Brain microvascular endothelial cell (primary cell): ENCODE results near the gene PYCARD.

Source experiments
- DNase-seq: peaks from one replicate; pipeline ENCODE4 v3.0.0-alpha.2; 2020
- H3K27ac ChIP-seq: fragments of 250-450 bp; sonication (Bioruptor Pico); 2 replicates; pipeline ENCODE4 v1.5.1; 2020; ENCODE audit warnings: mild to moderate bottlenecking, moderate library complexity
- H3K27me3 ChIP-seq: fragments of 250-450 bp; sonication (Bioruptor Pico); replicated peaks from 2 replicates; pipeline ENCODE4 v1.5.1; 2020; ENCODE audit warnings: mild to moderate bottlenecking
- H3K36me3 ChIP-seq: fragments of 250-450 bp; sonication (Bioruptor Pico); replicated peaks from 2 replicates; pipeline ENCODE4 v1.5.1; 2020; ENCODE audit warnings: mild to moderate bottlenecking
- H3K4me3 ChIP-seq: 2 replicates; pipeline ENCODE4 v1.5.1; 2011; ENCODE audit warnings: low read depth, mild to moderate bottlenecking, control low read depth, low read length, moderate library complexity
- CTCF ChIP-seq: IDR thresholded peaks from 2 replicates; pipeline ENCODE4 v1.5.1; 2011; ENCODE audit warnings: low read depth, mild to moderate bottlenecking, moderate library complexity, low read length, control low read depth, inconsistent platforms; ENCODE audit errors: missing control alignments
- in situ Hi-C: cut with HindIII; loops from 2 replicates; pipeline ENCODE4 v1.10.0; 2017; ENCODE audit warnings: low sequenced_read_pairs, low pct_ligation_motif_present

The PYCARD gene

GRCh38 chr16:31225193-31225592 lies 22.6 kb upstream of the PYCARD start:
- no peak for TF ChIP-seq CTCF
- Histone ChIP-seq H3K27ac (no peak overlapping the region), H3K36me3 (no peaks in the 10 kb centered on the region), H3K27me3 (no peaks in the 10 kb centered on the region), H3K4me3 (no peak overlapping the region)
- no peak for DNase-seq
- in situ Hi-C loops, result no loop called here

- DNase-seq, result no peak
- in situ Hi-C loops, result no loop called here
- H3K4me3 ChIP-seq, result no peak overlapping the region
- no peak for TF ChIP-seq CTCF
- H3K27ac ChIP-seq, result no peak overlapping the region
- no peaks in the 10 kb centered on the region for H3K27me3 ChIP-seq
- H3K36me3 ChIP-seq, result no peaks in the 10 kb centered on the region
These were observed 21.8 kb upstream of the PYCARD start for GRCh38 chr16:31224092-31224955.

- in situ Hi-C loops, result no loop called here
- no peak overlapping the region for H3K4me3 ChIP-seq
- no peaks in the 10 kb centered on the region for H3K36me3 ChIP-seq
- no peaks in the 10 kb centered on the region for H3K27me3 ChIP-seq
- DNase-seq, result no peak
- H3K27ac ChIP-seq, result no peak overlapping the region
- no peak for TF ChIP-seq CTCF
These were observed 20.5 kb upstream of the PYCARD start for GRCh38 chr16:31223044-31223443.

- H3K27ac ChIP-seq, result no peak overlapping the region
- H3K27me3 ChIP-seq, result peaks cover 10% of the 10 kb centered on the region
- no peak overlapping the region for H3K4me3 ChIP-seq
- no peaks in the 10 kb centered on the region for H3K36me3 ChIP-seq
- in situ Hi-C loops, result no loop called here
- DNase-seq, result no peak
- TF ChIP-seq CTCF, result no peak
These were observed 19.0 kb upstream of the PYCARD start for GRCh38 chr16:31221357-31222160.

GRCh38 chr16:31219154-31219741 lies 16.7 kb upstream of the PYCARD start:
- in situ Hi-C loops, result no loop called here
- Histone ChIP-seq H3K4me3 (no peak overlapping the region), H3K27me3 (peaks cover 31% of the 10 kb centered on the region), H3K27ac (no peak overlapping the region), H3K36me3 (no peaks in the 10 kb centered on the region)
- no peak for DNase-seq
- TF ChIP-seq CTCF, result no peak
